ENCODE measurements around the gene GORASP2. TPM values are rescaled to one million over a fixed set of nuclear protein-coding genes. Genes with fewer than 3 reads are reported as not detected.

Gene GORASP2
- 104 TPM for polyA plus RNA-seq (2013, experiment 1 of 2)
- polyA plus RNA-seq (2013, experiment 2 of 2), result 98.4 TPM

GRCh38 chr2:170928824-170929685, at the start of gene GORASP2:
TSS of gene GORASP2 (plus strand) at chr2:170929253. CDS start at chr2:170929341, 88 bp downstream.
- Histone ChIP-seq H3K36me3 (ENCODE audit: control insufficient read depth, insufficient read depth, low read length) (peaks cover 4% of the 10 kb centered on the region), H3K4me3 (ENCODE audit: extremely low read depth, insufficient read depth, low read length, poor library complexity, severe bottlenecking) (peak within 1 kb of the TSS; percentile 92), H3K9me3 (ENCODE audit: control insufficient read depth, low read length) (peaks cover 15% of the 10 kb centered on the region), H3K27ac (ENCODE audit: low read depth, low read length, severe bottlenecking) (peak within 1 kb of the TSS; percentile 98), H3K4me1 (ENCODE audit: control insufficient read depth, insufficient read depth, low read length, poor library complexity, severe bottlenecking) (peaks cover 6% of the 10 kb centered on the region)
- WGBS, 2 experiments (ENCODE audit: insufficient coverage in 2 of 2), result 2% methylated on average over 73 to 74 of the region's 95 CpGs

GRCh38 chr2:170881840-170882239, 47.2 kb upstream of the GORASP2 start:
- no peak overlapping the region for H3K27ac ChIP-seq (ENCODE audit: low read depth, low read length, severe bottlenecking)

GRCh38 chr2:170882758-170883157, 46.3 kb upstream of the GORASP2 start:
- Histone ChIP-seq H3K4me3 (ENCODE audit: extremely low read depth, insufficient read depth, low read length, poor library complexity, severe bottlenecking) (no peak overlapping the region), H3K4me1 (ENCODE audit: control insufficient read depth, insufficient read depth, low read length, poor library complexity, severe bottlenecking) (peaks cover 15% of the 10 kb centered on the region), H3K9me3 (ENCODE audit: control insufficient read depth, low read length) (no peaks in the 10 kb centered on the region), H3K36me3 (ENCODE audit: control insufficient read depth, insufficient read depth, low read length) (no peaks in the 10 kb centered on the region), H3K27ac (ENCODE audit: low read depth, low read length, severe bottlenecking) (no peak overlapping the region)
- 86 to 92% methylated on average over 1 of the region's 2 CpGs for WGBS, 2 experiments (ENCODE audit: insufficient coverage in 2 of 2)

More at GRCh38 chr2:170881840-170882239, 47.2 kb upstream of the GORASP2 start:
- Histone ChIP-seq H3K4me1 (ENCODE audit: control insufficient read depth, insufficient read depth, low read length, poor library complexity, severe bottlenecking) (peaks cover 15% of the 10 kb centered on the region), H3K9me3 (ENCODE audit: control insufficient read depth, low read length) (no peaks in the 10 kb centered on the region), H3K4me3 (ENCODE audit: extremely low read depth, insufficient read depth, low read length, poor library complexity, severe bottlenecking) (no peak overlapping the region), H3K36me3 (ENCODE audit: control insufficient read depth, insufficient read depth, low read length) (no peaks in the 10 kb centered on the region)
- WGBS, 2 experiments (ENCODE audit: insufficient coverage in 2 of 2), result 74 to 94% methylated on average over 2 to 3 of the region's 3 CpGs

GRCh38 chr2:170883683-170884082, 45.4 kb upstream of the GORASP2 start:
- Histone ChIP-seq H3K36me3 (ENCODE audit: control insufficient read depth, insufficient read depth, low read length) (no peaks in the 10 kb centered on the region), H3K4me1 (ENCODE audit: control insufficient read depth, insufficient read depth, low read length, poor library complexity, severe bottlenecking) (peaks cover 15% of the 10 kb centered on the region), H3K4me3 (ENCODE audit: extremely low read depth, insufficient read depth, low read length, poor library complexity, severe bottlenecking) (no peak overlapping the region), H3K27ac (ENCODE audit: low read depth, low read length, severe bottlenecking) (no peak overlapping the region), H3K9me3 (ENCODE audit: control insufficient read depth, low read length) (no peaks in the 10 kb centered on the region)
- 85 to 100% methylated on average over 1 to 2 of the region's 2 CpGs for WGBS, 2 experiments (ENCODE audit: insufficient coverage in 2 of 2)

- Histone ChIP-seq H3K9me3 (ENCODE audit: control insufficient read depth, low read length) (no peaks in the 10 kb centered on the region), H3K4me3 (ENCODE audit: extremely low read depth, insufficient read depth, low read length, poor library complexity, severe bottlenecking) (no peak overlapping the region), H3K4me1 (ENCODE audit: control insufficient read depth, insufficient read depth, low read length, poor library complexity, severe bottlenecking) (peaks cover 15% of the 10 kb centered on the region), H3K36me3 (ENCODE audit: control insufficient read depth, insufficient read depth, low read length) (no peaks in the 10 kb centered on the region), H3K27ac (ENCODE audit: low read depth, low read length, severe bottlenecking) (peak overlapping the region; percentile 16)
- WGBS, 2 experiments (ENCODE audit: insufficient coverage in 2 of 2), result 82 to 90% methylated on average over 5 of the region's 5 CpGs
Measured at GRCh38 chr2:170885130-170885791, 43.8 kb upstream of the GORASP2 start.

GRCh38 chr2:170886386-170886785, 42.7 kb upstream of the GORASP2 start:
- no peaks in the 10 kb centered on the region for H3K9me3 ChIP-seq (ENCODE audit: control insufficient read depth, low read length)
- peaks cover 15% of the 10 kb centered on the region for H3K4me1 ChIP-seq (ENCODE audit: control insufficient read depth, insufficient read depth, low read length, poor library complexity, severe bottlenecking)
- H3K27ac ChIP-seq (ENCODE audit: low read depth, low read length, severe bottlenecking), result no peak overlapping the region
- WGBS, 2 experiments (ENCODE audit: insufficient coverage in 2 of 2), result 89 to 92% methylated on average over 1 of the region's 1 CpG
- no peak overlapping the region for H3K4me3 ChIP-seq (ENCODE audit: extremely low read depth, insufficient read depth, low read length, poor library complexity, severe bottlenecking)
- no peaks in the 10 kb centered on the region for H3K36me3 ChIP-seq (ENCODE audit: control insufficient read depth, insufficient read depth, low read length)

- Histone ChIP-seq H3K27ac (ENCODE audit: low read depth, low read length, severe bottlenecking) (no peak overlapping the region), H3K9me3 (ENCODE audit: control insufficient read depth, low read length) (no peaks in the 10 kb centered on the region), H3K4me3 (ENCODE audit: extremely low read depth, insufficient read depth, low read length, poor library complexity, severe bottlenecking) (no peak overlapping the region), H3K36me3 (ENCODE audit: control insufficient read depth, insufficient read depth, low read length) (no peaks in the 10 kb centered on the region), H3K4me1 (ENCODE audit: control insufficient read depth, insufficient read depth, low read length, poor library complexity, severe bottlenecking) (peaks cover 15% of the 10 kb centered on the region)
Measured at GRCh38 chr2:170887496-170887895, 41.6 kb upstream of the GORASP2 start.

- H3K4me1 ChIP-seq (ENCODE audit: control insufficient read depth, insufficient read depth, low read length, poor library complexity, severe bottlenecking), result peaks cover 15% of the 10 kb centered on the region
- WGBS, 2 experiments (ENCODE audit: insufficient coverage in 2 of 2), result 94% methylated on average over 2 of the region's 3 CpGs; no CpG with 5 or more reads in 1 of the 2 experiments
- H3K9me3 ChIP-seq (ENCODE audit: control insufficient read depth, low read length), result no peaks in the 10 kb centered on the region
Measured at GRCh38 chr2:170887896-170888295, 41.2 kb upstream of the GORASP2 start.

GRCh38 chr2:170891893-170892292, 37.2 kb upstream of the GORASP2 start:
- no peak overlapping the region for H3K4me3 ChIP-seq (ENCODE audit: extremely low read depth, insufficient read depth, low read length, poor library complexity, severe bottlenecking)
- WGBS, 2 experiments (ENCODE audit: insufficient coverage in 2 of 2), result 80 to 93% methylated on average over 4 of the region's 4 CpGs
- no peaks in the 10 kb centered on the region for H3K4me1 ChIP-seq (ENCODE audit: control insufficient read depth, insufficient read depth, low read length, poor library complexity, severe bottlenecking)
- no peaks in the 10 kb centered on the region for H3K36me3 ChIP-seq (ENCODE audit: control insufficient read depth, insufficient read depth, low read length)
- no peaks in the 10 kb centered on the region for H3K9me3 ChIP-seq (ENCODE audit: control insufficient read depth, low read length)
- no peak overlapping the region for H3K27ac ChIP-seq (ENCODE audit: low read depth, low read length, severe bottlenecking)

More at GRCh38 chr2:170887896-170888295, 41.2 kb upstream of the GORASP2 start:
- no peak overlapping the region for H3K27ac ChIP-seq (ENCODE audit: low read depth, low read length, severe bottlenecking)
- no peaks in the 10 kb centered on the region for H3K36me3 ChIP-seq (ENCODE audit: control insufficient read depth, insufficient read depth, low read length)
- no peak overlapping the region for H3K4me3 ChIP-seq (ENCODE audit: extremely low read depth, insufficient read depth, low read length, poor library complexity, severe bottlenecking)

GRCh38 chr2:170892391-170892951, 36.6 kb upstream of the GORASP2 start:
- Histone ChIP-seq H3K27ac (ENCODE audit: low read depth, low read length, severe bottlenecking) (no peak overlapping the region), H3K4me3 (ENCODE audit: extremely low read depth, insufficient read depth, low read length, poor library complexity, severe bottlenecking) (no peak overlapping the region)
- 90 to 96% methylated on average over 4 to 5 of the region's 9 CpGs for WGBS, 2 experiments (ENCODE audit: insufficient coverage in 2 of 2)

More at GRCh38 chr2:170892391-170892951, 36.6 kb upstream of the GORASP2 start:
- Histone ChIP-seq H3K4me1 (ENCODE audit: control insufficient read depth, insufficient read depth, low read length, poor library complexity, severe bottlenecking) (no peaks in the 10 kb centered on the region), H3K36me3 (ENCODE audit: control insufficient read depth, insufficient read depth, low read length) (no peaks in the 10 kb centered on the region), H3K9me3 (ENCODE audit: control insufficient read depth, low read length) (no peaks in the 10 kb centered on the region)

All from mesodermal cell (in vitro differentiated cells).